Sigmoid colon (tissue), 7 donors: Measurements from ENCODE around the gene FBLN1. TPM values are rescaled to one million over a fixed set of nuclear protein-coding genes. Genes with fewer than 3 reads are reported as not detected.

Source experiments
- DNase-seq: peaks from one replicate; pipeline ENCODE4 v3.0.0-alpha.2; 2019
- H3K27ac ChIP-seq, 4 donors: fragments of 200-600 bp; sonication (generic); one replicate each; pipeline ENCODE4 v1.5.1; 2016 to 2019; ENCODE audit warnings: mild to moderate bottlenecking in 1 of 4
- H3K27me3 ChIP-seq, 3 donors: fragments of 200-600 bp; sonication (generic); one replicate each; pipeline ENCODE4 v1.5.1; 2019; ENCODE audit warnings: mild to moderate bottlenecking in 1 of 3
- H3K36me3 ChIP-seq, 4 donors: fragments of 200-600 bp; sonication (generic); one replicate each; pipeline ENCODE4 v1.5.1; 2016 to 2019
- H3K4me1 ChIP-seq, 4 donors: fragments of 200-600 bp; sonication (generic); one replicate each; pipeline ENCODE4 v1.5.1; 2017 to 2019
- H3K4me3 ChIP-seq, 4 donors: fragments of 200-600 bp; sonication (generic); one replicate each; pipeline ENCODE4 v1.5.1; 2017 to 2019; ENCODE audit warnings: mild to moderate bottlenecking in 2 of 4, moderate library complexity in 1 of 4
- H3K9me3 ChIP-seq, 4 donors: fragments of 200-600 bp in 3 of 4; sonication (generic) in 3 of 4; one replicate each; pipeline versions ENCODE4 v1.5.1 to v1.6.1; 2013 to 2019
- EP300 ChIP-seq, 4 donors: sonication (generic); formaldehyde crosslinking; IDR thresholded peaks; one replicate each; pipeline ENCODE4 v1.6.1; 2017; ENCODE audit warnings: antibody characterized with exemption in 4 of 4
- POLR2A ChIP-seq, 2 donors: fragments of 450-650 bp; IDR thresholded peaks; one replicate each; pipeline ENCODE4 v1.6.1; 2016; ENCODE audit warnings: antibody characterized with exemption in 2 of 2, mild to moderate bottlenecking in 2 of 2, moderate library complexity in 2 of 2
- POLR2AphosphoS5 ChIP-seq, 4 donors: sonication (generic); formaldehyde crosslinking; IDR thresholded peaks; one replicate each; pipeline ENCODE4 v1.6.1; 2017; ENCODE audit warnings: antibody characterized with exemption in 4 of 4
- WGBS, 2 donors: extraction: QIAGEN DNeasy Blood & Tissue Kit; methylation state at CpG; one replicate each; pipeline ENCODE4 v1.1.7; 2013; 5-methylcytosine and 5-hydroxymethylcytosine counted together
- intact Hi-C: fragments of 100-400 bp; cut with DNase I; formaldehyde crosslinking; loops from one replicate; pipeline ENCODE4 v1.15.1; 2023
- polyA plus RNA-seq, 3 donors: library from polyadenylated mRNA; stranded (reverse); fragments of 200-250 nt; gene quantifications; one replicate each; pipeline ENCODE4 v1.2.3, GENCODE V29; 2013
- total RNA-seq, 4 donors: library from RNA; depleted of rRNA; stranded (reverse); fragments of >200 nt; gene quantifications; one replicate each; pipeline ENCODE4 v1.1.0, GENCODE V29; 2016
- TF ChIP-seq, protein P1 (sequence below), 4 experiments: fragments of 450-650 bp in 3 of 4; fragments of 200-600 bp in 1 of 4; IDR thresholded peaks; one replicate each; pipeline ENCODE4 v1.5.1; 2016 to 2019; ENCODE audit warnings: antibody characterized with exemption in 4 of 4, mild to moderate bottlenecking in 3 of 4, moderate library complexity in 2 of 4
- donor health status: healthy with polysubstance abuse.
- donor health status: Bipolar disorder and iron deficiency.
- donor health status: healthy.

The FBLN1 gene
- total and polyA plus RNA-seq, 7 donors = 9.0 to 230 (median 123) TPM

GRCh38 chr22:45455621-45456020 lies 47.1 kb upstream of the FBLN1 start:
- intact Hi-C loops = no loop called here
- no peaks in the 10 kb centered on the region for H3K27me3 ChIP-seq
- H3K4me3 ChIP-seq = no peak overlapping the region
- 84 to 89% methylated on average over 4 of the region's 4 CpGs for WGBS, 2 donors
- no peak for TF ChIP-seq POLR2A (IDR thresholded peaks at IDR 0.05)
- TF ChIP-seq POLR2AphosphoS5 (IDR thresholded peaks at IDR 0.05) = no peak
- TF ChIP-seq, protein P1, sequence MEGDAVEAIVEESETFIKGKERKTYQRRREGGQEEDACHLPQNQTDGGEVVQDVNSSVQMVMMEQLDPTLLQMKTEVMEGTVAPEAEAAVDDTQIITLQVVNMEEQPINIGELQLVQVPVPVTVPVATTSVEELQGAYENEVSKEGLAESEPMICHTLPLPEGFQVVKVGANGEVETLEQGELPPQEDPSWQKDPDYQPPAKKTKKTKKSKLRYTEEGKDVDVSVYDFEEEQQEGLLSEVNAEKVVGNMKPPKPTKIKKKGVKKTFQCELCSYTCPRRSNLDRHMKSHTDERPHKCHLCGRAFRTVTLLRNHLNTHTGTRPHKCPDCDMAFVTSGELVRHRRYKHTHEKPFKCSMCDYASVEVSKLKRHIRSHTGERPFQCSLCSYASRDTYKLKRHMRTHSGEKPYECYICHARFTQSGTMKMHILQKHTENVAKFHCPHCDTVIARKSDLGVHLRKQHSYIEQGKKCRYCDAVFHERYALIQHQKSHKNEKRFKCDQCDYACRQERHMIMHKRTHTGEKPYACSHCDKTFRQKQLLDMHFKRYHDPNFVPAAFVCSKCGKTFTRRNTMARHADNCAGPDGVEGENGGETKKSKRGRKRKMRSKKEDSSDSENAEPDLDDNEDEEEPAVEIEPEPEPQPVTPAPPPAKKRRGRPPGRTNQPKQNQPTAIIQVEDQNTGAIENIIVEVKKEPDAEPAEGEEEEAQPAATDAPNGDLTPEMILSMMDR (IDR thresholded peaks at IDR 0.05) = no peak
- TF ChIP-seq EP300 (IDR thresholded peaks at IDR 0.05) = no peak
- DNase-seq = no peak
- no peak overlapping the region for H3K27ac ChIP-seq
- no peaks in the 10 kb centered on the region for H3K9me3 ChIP-seq
- H3K4me1 ChIP-seq = peaks cover 0 to 10% (median 2%) of the 10 kb centered on the region in 4 donors
- no peaks in the 10 kb centered on the region for H3K36me3 ChIP-seq

- intact Hi-C loops = no loop called here
- no peaks in the 10 kb centered on the region for H3K36me3 ChIP-seq
- H3K4me3 ChIP-seq = no peak overlapping the region
- no peaks in the 10 kb centered on the region for H3K27me3 ChIP-seq
- peaks cover 0 to 10% (median 0%) of the 10 kb centered on the region in 4 donors for H3K4me1 ChIP-seq
- no peak overlapping the region for H3K27ac ChIP-seq
- TF ChIP-seq POLR2A (IDR thresholded peaks at IDR 0.05) (no peak), POLR2AphosphoS5 (IDR thresholded peaks at IDR 0.05) (no peak), EP300 (IDR thresholded peaks at IDR 0.05) (no peak)
- TF ChIP-seq, protein P1 (IDR thresholded peaks at IDR 0.05) = no peak
- DNase-seq = no peak
- no peaks in the 10 kb centered on the region for H3K9me3 ChIP-seq
- 73 to 86% methylated on average over 8 of the region's 8 CpGs for WGBS, 2 donors
Measured at GRCh38 chr22:45456811-45457210, 45.9 kb upstream of the FBLN1 start.

GRCh38 chr22:45458532-45458931 lies 44.2 kb upstream of the FBLN1 start:
- Histone ChIP-seq H3K27ac (no peak overlapping the region), H3K27me3 (no peaks in the 10 kb centered on the region), H3K4me1 (no peaks in the 10 kb centered on the region), H3K36me3 (no peaks in the 10 kb centered on the region), H3K9me3 (no peaks in the 10 kb centered on the region), H3K4me3 (no peak overlapping the region)
- TF ChIP-seq, protein P1 (IDR thresholded peaks at IDR 0.05) = no peak
- no peak for TF ChIP-seq POLR2AphosphoS5 (IDR thresholded peaks at IDR 0.05)
- intact Hi-C loops = no loop called here
- no peak for DNase-seq
- 93 to 95% methylated on average over 13 of the region's 13 CpGs for WGBS, 2 donors

DNA sequence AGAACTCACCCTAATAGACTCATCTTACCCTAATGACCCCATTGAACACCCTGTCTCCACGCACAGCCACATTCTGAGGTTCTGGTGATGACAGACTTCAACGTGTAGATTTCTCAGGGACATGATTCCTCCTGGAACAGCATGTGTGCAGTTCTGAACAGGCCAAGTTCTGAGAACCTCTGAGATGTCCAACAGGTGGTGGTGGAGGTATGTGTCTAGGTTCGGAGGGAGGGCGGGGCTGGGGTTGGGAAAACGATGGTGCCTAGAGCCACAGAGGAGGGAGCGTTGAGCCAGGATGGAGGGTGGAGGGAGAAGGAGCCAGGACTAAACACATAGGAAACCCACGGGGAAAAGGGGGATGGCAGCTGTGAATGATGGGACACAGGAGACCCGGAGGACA lies 43.4 kb upstream of the FBLN1 start:
- intact Hi-C loops = no loop called here
- no peak for DNase-seq
- H3K4me1 ChIP-seq = no peaks in the 10 kb centered on the region
- H3K4me3 ChIP-seq = no peak overlapping the region
- TF ChIP-seq, protein P1 (IDR thresholded peaks at IDR 0.05) = no peak
- no peak for TF ChIP-seq EP300 (IDR thresholded peaks at IDR 0.05)
- TF ChIP-seq POLR2A (IDR thresholded peaks at IDR 0.05) = no peak
- no peak for TF ChIP-seq POLR2AphosphoS5 (IDR thresholded peaks at IDR 0.05)
- H3K36me3 ChIP-seq = no peaks in the 10 kb centered on the region
- peak overlapping the region; percentile 55 to 75 (median 62) for H3K27ac ChIP-seq
- no peaks in the 10 kb centered on the region for H3K27me3 ChIP-seq
- WGBS, 2 donors = 88 to 91% methylated on average over 8 of the region's 8 CpGs
- no peaks in the 10 kb centered on the region for H3K9me3 ChIP-seq
